ENCODE results near the gene NRXN3.
A peak's percentile ranks its signal among the peaks of the same experiment; 100 is the strongest.

Gene NRXN3

DNA sequence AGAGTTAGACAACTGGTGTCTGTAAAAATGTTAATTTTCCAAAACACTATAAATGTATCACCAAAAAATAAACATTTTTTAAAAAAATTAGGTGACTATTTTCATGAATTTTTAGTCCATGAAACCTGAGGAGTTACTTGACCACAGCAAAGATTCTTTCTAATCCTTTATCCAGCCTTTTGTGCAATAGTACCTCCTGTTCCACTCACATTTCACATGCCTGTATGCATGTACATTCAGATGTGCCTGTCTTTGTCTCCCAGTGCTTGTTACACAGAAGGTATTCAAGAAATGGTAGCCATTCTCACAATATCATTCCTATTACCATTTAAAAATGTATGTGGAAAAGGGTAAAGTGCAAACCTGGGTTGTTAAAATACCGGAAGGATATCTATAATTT, 1184.2 kb downstream of the NRXN3 start:
- no peak for DNase-seq (ENCODE audit: low read depth)
- no peak for TF ChIP-seq CTCF (IDR thresholded peaks at IDR 0.05; ENCODE audit: low read depth, low read length, missing control alignments)
- H3K4me3 ChIP-seq (ENCODE audit: low read depth, low read length), result no peak overlapping the region
- in situ Hi-C loops (cut with HindIII; ENCODE audit: low sequenced_read_pairs), result loop anchor here (5.0 kb wide), 1 partner anchor 38 kb away; no protein-coding TSS in a partner anchor

GRCh38 chr14:79356040-79356439, 1185.9 kb downstream of the NRXN3 start:
- TF ChIP-seq CTCF (IDR thresholded peaks at IDR 0.05; ENCODE audit: low read depth, low read length, missing control alignments), result no peak
- H3K4me3 ChIP-seq (ENCODE audit: low read depth, low read length), result no peak overlapping the region
- in situ Hi-C loops (cut with HindIII; ENCODE audit: low sequenced_read_pairs), result no loop called here
- DNase-seq (ENCODE audit: low read depth), result no peak

GRCh38 chr14:79357307-79357706, 1187.1 kb downstream of the NRXN3 start:
- no peak for TF ChIP-seq CTCF (IDR thresholded peaks at IDR 0.05; ENCODE audit: low read depth, low read length, missing control alignments)
- in situ Hi-C loops (cut with HindIII; ENCODE audit: low sequenced_read_pairs), result no loop called here

DNA sequence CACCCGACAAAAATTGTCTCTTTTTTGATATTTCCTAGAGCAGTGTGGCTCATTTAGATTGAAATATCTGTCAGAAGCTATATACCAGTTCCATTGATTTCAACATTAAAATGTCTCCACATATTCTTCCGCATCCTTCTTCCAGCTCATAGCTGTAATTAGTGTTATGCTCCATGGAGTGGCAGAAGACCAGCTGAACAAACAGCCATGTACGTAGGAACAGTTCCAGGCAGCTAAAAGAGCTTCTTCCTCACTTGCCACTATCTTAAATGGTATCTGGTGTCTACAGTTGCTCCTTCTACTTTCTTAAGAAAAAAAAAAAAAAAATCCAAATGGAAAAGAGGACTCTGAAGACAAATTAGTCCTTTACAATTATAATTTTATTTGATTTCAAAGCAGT, 1193.1 kb downstream of the NRXN3 start:
- in situ Hi-C loops (cut with HindIII; ENCODE audit: low sequenced_read_pairs), result no loop called here
- TF ChIP-seq CTCF (IDR thresholded peaks at IDR 0.05; ENCODE audit: low read depth, low read length, missing control alignments), result no peak
- no peak overlapping the region for H3K4me3 ChIP-seq (ENCODE audit: low read depth, low read length)
- no peak for DNase-seq (ENCODE audit: low read depth)

More at GRCh38 chr14:79357307-79357706, 1187.1 kb downstream of the NRXN3 start:
- no peak overlapping the region for H3K4me3 ChIP-seq (ENCODE audit: low read depth, low read length)
- DNase-seq (ENCODE audit: low read depth), result no peak

DNA sequence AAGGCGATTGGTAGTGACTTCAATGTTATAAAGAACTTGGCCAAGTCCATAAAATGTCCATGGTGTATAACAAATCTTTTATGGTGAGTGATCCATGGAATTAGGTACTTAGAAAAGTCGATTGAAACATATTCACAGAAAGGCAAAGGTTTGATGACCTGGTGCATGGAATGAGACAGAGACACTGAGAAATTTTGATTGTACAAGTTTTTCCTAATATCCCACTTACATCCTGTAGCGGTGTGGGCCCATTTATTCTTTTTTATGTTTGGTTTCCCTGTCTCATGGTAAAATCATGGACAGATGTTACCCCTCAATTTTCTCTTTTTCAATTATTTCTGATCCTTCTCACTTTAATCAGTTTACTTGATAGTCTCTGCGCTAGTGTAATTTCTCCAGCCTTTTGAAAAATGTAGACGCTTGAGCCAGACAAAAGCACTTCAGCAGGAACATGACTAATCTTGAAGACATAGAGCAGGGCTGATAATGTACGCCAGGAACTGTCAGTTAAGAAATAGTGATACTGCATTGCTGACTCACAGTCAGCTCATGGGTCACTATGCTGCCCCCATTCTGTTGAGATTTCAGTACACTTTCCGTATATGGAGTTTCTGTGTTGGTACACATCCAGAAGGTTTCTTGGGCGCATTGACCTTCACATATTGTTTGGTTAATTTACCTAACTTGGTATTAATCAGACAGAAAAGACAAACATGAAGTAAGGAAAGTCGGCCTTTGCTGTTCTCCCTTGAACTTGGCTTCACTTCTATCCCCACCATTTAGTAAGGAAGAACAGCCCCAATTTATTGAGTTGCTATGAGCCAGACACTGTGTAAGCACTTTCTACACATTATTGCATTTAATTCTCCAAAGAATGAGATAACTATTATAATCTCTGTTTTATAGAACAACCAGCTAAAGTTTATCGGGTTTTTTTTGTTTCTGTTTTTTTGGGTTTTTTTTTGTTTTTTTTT, 1199.5 kb downstream of the NRXN3 start:
- DNase-seq (ENCODE audit: low read depth), result peak; percentile 62
- H3K4me3 ChIP-seq (ENCODE audit: low read depth, low read length), result no peak overlapping the region
- TF ChIP-seq CTCF (IDR thresholded peaks at IDR 0.05; ENCODE audit: low read depth, low read length, missing control alignments), result no peak
- in situ Hi-C loops (cut with HindIII; ENCODE audit: low sequenced_read_pairs), result no loop called here

DNA sequence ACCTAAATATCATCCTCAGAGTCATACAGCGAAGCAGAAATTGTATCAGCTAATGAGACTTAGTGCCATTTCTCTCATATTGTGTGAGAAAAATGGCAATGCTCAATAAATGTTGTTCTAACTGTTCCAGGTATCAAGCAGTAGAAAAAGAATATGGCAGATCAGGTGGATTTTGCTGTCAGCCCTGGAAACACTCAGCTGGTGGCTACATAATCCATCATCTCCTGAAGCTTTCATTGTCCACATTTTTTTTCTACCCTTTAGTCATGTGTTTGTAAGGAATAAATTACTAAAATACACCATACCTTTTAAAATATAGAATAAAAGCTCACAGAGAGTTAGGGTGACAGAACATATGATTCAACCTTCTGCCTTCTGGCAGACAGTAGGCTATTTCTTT, 1200.8 kb downstream of the NRXN3 start:
- no peak overlapping the region for H3K4me3 ChIP-seq (ENCODE audit: low read depth, low read length)
- DNase-seq (ENCODE audit: low read depth), result no peak
- no peak for TF ChIP-seq CTCF (IDR thresholded peaks at IDR 0.05; ENCODE audit: low read depth, low read length, missing control alignments)
- in situ Hi-C loops (cut with HindIII; ENCODE audit: low sequenced_read_pairs), result no loop called here

All from astrocyte of the cerebellum (primary cell).